ENCODE data around the gene ZNF213.

DNA sequence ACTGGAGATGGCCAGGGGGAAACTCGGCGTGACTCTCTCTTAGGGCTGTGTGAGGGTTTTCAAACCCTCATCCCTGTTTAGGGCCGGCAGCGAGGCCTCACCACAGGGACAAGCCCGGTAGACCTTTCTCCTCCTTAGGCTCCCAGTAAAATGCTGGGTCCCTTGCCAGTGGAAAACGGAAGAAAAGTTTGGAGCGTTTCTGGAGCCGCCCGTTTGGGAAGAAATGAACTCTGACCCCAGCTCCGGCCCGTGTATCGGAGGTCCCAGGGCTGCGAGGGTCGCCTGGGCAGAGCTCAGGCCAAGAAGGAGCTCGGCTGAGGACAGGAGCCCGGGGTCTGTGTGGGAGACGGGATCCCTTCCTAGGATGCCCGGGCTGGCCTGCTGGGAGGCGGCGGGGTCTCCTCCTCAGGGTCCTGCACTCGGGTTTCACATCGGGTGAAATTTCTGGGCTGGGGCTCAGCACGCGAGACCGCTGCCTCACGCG lies 23.2 kb downstream of the ZNF213 start:
- TF ChIP-seq POLR2A (IDR thresholded peaks at IDR 0.05; ENCODE audit: low read length) (no peak), GATA1 (IDR thresholded peaks at IDR 0.05; ENCODE audit: low read depth, low read length) (no peak)
